Measurements from ENCODE around the gene TUBB1.
"Not testable (repeated sequence)": the region's sequence is repeated elsewhere in the genome, so short reads cannot be mapped to it uniquely, and the experiment has no call there.

The TUBB1 gene

DNA sequence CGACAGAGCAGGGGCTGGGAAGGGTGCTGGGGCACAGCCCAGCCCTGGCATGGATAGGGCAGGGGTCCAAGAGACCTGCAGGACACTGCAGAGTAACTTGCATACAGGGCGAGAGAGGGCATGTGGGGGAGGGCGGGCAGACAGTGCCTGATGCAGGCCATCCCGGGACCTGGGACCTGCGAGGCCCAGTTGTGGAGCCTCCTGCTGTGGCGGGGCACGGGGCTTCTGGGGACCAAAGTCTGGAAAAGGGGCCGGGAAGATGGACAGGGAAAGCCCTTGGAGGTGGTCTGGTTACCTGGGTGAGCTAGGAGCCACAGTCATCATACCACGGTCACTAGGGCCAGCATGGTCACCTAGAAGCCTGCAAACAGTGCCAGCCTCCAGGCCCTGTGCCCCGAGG lies 412 bp upstream of the TUBB1 start:
- no peak for DNase-seq (ENCODE audit: low read depth, low spot score)

DNA sequence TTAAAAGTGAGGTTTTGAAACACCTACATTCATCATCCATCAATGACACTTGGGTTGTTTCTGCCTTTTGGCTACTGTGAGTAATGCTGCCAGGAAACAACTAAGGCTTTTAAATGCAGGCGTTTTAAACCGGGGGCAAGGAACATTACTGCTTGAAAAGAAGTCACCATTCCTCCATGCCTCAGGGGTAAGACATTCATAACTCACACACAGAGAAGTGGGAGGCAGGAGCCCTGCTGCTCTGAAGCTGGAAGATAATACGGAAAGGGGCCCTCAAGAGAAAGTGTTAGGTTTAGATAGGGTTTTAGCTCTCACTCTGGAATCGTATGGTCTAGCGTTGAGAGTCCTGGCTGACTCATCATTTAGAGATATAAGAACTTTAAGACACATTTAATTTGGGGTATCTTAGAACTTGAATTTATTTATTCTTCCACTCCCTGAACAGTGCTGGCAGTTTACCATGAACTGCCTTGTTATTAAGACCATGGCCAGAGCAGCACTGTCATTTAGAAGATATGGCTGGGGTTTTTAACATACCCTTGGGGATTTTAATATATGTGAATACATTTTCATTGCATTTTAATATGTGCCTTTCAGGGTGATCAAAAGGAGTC lies 1.8 kb downstream of the TUBB1 start:
- no peak for DNase-seq (ENCODE audit: low read depth, low spot score)

DNA sequence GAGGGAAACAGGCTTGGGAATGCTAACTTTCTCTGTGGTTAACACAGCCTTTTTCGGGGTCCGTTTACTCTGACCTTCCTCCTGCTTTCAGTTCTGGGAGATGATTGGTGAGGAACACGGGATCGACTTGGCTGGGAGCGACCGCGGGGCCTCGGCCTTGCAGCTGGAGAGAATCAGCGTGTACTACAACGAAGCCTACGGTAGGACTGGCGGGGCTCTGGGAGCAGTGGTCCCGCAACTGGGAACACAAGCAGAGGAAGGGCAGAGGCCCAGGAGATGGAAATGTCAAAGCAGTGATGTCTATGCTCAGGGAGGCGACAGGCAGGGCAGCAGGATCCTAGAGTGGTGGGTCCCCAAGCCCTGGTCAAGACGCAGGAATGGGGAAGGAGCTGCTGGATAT lies 3.5 kb downstream of the TUBB1 start:
- no peak for DNase-seq (ENCODE audit: low read depth, low spot score)

DNA sequence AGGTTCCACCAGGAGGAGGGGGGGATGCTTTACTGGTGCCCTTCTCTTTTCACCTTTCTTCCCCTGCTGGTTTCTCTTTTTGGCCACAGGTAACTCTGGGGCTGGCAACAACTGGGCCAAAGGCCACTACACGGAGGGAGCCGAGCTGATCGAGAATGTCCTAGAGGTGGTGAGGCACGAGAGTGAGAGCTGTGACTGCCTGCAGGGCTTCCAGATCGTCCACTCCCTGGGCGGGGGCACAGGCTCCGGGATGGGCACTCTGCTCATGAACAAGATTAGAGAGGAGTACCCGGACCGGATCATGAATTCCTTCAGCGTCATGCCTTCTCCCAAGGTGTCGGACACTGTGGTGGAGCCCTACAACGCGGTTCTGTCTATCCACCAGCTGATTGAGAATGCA lies 4.4 kb downstream of the TUBB1 start:
- DNase-seq (ENCODE audit: low read depth, low spot score) = no peak

DNA sequence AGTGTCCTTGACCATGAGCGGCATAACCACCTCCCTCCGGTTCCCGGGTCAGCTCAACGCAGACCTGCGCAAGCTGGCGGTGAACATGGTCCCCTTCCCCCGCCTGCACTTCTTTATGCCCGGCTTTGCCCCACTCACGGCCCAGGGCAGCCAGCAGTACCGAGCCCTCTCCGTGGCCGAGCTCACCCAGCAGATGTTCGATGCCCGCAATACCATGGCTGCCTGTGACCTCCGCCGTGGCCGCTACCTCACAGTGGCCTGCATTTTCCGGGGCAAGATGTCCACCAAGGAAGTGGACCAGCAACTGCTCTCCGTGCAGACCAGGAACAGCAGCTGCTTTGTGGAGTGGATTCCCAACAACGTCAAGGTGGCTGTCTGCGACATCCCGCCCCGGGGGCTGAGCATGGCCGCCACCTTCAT lies 4.9 kb downstream of the TUBB1 start:
- DNase-seq (ENCODE audit: low read depth, low spot score) = no peak

DNA sequence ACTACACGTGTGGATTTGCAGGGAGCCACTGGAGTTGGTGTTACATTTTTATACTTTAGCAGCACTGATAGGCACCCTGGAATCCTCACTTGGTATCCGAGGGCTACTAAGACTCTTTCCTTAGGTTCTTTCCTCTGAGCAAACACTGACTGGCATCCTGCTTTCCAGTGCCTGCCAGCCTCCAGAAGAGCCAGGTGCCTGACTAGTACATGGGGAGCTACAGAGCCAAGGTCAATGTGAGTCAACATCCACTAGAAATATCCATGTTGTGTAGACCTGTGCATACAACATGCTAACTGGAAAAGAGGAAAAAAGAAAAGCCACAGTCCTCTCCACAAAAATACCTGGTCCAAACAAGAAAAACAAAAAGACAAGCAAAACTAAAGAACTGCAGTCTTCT lies 5.9 kb downstream of the TUBB1 start:
- DNase-seq (ENCODE audit: low read depth, low spot score) = no peak

DNA sequence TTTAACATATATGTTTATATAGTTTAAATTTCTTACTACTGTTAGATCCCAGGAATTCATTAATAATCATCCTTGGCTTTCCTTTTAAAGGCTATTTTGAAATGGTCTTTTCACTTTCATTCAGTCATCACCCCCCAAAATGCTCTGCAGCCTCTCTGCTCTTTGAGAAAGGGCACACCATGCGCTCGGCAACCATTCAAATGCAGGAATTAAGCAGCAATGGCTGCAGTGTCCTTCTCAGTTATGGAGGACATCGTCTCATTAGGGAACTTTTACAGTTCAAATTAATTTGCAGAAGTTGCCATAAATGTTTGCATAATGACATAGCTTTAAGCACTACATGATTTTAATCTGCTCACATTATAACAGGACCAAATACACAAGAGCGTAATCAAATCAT lies 6.3 kb downstream of the TUBB1 start:
- no peak for DNase-seq (ENCODE audit: low read depth, low spot score)

DNA sequence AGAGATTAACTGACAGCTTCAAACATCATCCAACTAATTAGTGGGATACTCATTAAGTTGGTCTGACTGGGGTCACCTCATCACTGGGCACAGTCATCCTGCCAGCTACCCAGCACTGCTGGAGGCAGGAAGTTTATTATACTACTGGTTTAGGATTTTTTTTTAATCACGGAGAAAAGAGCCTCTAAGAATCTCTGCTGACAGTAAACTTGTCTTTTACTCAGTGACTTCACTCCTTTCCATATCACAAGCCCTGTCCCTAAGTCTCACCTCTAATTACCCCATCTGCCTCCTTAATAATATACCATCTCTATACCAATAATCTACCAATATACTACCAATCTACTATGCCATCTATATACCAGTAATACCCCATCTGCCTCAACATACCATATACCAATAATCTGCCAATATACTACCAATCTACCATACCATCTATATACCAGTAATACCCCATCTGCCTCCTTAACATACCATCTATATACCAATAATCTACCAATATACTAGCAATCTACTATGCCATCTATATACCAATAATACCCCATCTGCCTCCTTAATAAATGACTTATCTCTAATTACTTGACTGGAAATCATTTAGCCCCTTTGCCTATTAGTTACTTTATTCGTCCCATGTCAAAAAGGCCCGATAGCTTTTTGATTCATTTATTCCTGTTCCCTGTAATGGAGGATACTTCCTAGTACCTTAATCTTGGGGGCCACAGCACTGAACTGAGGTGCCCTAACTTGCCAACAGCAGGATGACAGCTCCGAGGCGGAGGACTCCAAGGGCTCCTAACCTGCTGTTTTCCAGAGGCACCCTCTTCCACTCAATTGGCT lies 7.9 kb downstream of the TUBB1 start:
- DNase-seq (ENCODE audit: low read depth, low spot score) = no peak

DNA sequence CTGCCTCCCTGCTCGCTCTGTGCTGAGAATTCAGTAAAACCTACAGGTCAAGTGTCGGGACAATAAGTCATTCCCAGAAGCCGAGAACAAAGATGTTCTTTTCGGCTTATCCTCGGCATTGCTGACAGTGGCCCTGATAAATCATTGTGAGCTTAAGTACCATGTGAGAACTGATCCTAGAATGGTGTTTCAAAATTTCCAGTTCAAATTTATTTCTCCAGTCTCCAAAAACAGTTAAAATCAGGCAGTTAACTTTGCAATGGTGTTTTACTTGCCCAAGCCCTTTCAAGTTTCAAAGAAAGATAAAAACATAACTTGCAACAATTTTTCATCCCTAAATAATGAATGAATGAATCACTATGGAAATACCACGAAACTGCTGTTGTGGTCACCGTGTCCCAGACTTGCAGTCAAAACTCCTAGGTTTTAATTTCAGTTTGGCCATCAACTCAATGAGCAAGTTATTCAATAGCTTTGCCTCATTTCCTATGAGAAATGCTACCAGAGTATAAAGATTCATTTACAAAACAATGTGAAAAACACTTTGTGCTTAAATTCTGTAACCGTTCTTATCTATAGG lies 8.6 kb downstream of the TUBB1 start:
- no peak for DNase-seq (ENCODE audit: low read depth, low spot score)

DNA sequence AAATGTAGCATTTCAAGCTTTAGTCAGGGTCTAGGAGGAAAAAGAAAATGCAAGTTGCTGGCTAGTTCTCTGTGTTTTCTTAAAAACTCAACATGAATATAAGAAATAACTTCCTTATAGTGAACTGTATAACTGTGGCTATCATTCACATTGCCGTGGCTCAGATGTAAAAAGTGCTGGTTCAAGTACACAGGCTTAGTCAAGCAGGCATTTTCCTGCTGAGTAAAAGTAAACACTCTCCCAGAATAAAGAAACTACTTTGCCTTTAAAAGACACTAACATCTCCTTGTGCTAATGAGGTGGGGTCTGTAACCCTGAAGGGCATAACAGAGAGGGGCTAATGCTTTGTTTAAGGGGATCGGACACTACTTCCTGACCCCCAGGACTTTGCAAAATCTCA lies 9.6 kb downstream of the TUBB1 start:
- no peak for DNase-seq (ENCODE audit: low read depth, low spot score)

DNA sequence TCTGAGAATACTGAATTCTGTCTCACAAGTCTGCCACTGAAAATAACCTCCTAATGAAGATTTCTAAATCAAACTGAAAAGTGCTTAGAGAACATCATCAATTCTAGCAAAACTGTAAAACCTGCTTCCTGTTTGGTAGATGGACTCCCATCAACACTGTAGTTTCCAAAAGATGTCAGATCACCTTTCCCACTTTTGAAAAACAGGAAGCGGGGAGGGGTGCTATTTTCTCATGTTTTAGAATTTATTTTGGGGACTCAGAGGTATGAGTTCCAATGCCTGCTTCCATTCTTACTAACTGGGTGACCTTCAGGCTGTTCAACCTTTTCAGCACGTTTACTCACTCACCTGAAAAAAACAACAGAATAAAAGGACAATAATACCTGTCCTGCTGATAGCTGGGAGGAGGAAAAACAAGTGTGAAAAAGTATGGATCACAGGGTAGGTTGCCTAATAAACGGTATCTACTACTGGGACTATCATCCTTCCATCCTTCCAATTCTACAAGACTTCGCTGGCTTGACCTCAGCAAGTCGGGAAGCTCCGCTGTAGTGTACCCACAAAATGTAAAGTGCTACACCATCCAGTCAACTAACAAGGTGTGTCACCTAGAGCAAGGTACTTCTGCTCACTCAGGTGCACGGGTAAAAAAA lies 11.8 kb downstream of the TUBB1 start:
- DNase-seq (ENCODE audit: low read depth, low spot score) = no peak

DNA sequence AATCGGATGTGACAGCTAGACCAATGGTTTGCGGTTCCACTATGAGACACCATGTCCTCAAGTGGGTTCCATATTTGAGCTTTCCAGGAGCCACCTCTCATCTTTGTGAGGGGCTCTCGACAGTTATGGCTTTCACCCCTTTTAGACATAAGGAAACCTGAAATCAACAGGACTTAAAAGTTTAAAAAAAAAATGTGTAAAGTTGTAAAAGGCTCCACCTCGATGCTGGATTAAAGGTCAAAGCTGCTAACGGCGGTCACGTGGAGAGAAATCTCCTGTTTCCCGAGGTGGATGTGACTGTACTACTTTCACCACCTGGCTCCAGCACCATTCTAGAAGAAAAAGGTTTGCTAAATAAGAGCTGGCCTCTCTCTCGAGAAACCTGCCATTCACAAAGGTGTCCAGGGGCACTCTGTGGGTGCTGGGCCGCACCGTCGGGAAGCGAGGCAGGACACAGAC lies 12.4 kb downstream of the TUBB1 start:
- DNase-seq (ENCODE audit: low read depth, low spot score) = no peak

DNA sequence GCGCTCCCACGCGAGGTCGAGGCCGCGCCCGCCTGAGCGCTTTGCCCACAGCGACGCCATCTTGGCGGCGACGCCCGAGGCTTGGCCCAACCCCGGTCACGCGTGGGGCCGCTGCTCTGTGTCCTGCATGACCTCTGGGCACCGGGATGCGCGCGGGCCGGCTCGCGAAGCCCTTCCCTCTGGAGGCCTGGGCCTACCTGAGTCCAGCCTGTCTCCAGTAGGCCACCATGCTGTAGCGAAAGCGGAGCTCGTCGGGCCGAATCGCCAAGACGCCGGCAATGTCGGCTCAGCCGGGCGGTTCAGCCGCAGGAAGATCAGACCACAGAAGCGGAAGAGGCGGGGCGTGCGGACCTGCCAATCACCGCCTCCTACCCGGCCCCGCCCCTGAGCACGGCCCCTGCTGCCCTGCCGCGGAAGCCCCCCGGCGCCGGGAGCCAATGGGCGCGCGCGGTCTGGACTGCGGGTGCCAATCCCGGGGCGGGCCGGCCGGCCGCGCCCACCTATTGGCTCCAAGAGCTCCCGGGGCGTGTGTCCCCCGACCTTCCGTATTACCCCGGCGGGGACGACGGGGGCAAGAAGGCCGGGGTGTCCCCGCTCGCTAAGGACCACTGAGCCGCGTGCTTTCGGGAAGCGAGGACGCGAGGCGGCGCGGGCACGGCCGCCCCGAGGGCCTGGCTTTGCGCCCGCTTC lies 12.9 kb downstream of the TUBB1 start, which contains the start of gene ATP5F1E:
TSS of gene ATP5F1E (minus strand) at position 313 of the 690 bp plus-strand sequence. CDS start at position 229, 84 bp downstream.
- DNase-seq (ENCODE audit: low read depth, low spot score) = peak; percentile 74

DNA sequence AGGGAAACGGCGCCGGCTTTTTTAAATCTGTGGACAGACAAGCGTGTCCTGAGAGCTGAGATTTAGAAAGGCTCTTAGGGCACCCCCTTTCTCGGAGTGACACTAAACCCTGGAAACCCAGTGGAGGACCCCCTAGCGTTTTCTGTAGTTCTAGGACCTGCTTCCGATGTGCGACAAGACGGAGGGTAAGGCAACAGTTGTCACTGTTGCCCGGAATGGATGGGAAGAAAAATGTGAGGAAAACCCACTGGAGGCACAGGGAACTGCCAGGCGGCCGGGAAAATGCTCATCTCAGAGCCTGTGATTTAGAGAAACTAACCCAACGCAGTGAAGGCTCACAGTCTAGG lies 13.5 kb downstream of the TUBB1 start:
- DNase-seq (ENCODE audit: low read depth, low spot score) = peak; percentile 9

DNA sequence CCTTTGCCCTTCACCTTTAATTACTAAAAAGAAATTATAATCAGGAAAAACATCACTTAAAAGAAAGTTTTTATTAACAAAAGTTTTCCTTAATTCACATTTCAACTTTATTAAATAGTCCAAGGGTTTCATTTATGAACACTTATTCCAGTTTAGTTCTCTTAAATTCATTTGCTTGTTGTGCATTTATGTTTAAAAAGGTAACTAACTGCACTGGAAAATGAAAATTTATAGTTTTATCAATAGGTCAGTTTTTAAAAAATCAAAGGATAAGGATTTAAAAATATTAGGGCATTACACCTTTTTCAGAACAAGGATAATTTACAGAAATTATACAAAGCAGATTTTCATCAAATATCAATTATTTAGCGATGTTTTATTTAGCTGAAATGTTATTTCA lies 13.9 kb downstream of the TUBB1 start:
- no peak for DNase-seq (ENCODE audit: low read depth, low spot score)

DNA sequence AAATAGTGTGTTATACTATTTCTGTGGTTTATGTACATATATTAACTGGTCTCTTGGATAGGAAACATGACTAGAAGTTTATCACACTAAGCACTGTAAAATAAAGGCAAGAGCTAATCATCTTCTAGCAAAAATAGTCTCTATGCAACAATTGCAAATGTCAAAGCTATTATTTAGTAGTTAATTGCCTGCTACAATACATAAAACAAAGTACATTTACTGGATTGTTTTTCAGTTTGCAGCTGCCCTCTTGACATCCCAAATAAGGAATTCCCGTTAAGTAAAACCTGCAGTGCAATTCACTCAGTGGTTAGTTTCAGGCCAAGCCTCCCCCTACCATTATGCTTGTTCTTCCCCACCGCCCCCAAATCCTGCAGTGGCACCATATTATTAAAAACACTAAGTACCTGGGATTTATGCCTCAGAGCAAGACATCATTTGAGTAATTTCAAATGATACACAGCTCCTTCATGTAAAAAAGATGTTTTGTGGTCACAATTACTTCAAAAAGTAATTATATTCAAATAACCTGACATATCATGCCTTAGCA lies 14.5 kb downstream of the TUBB1 start:
- no peak for DNase-seq (ENCODE audit: low read depth, low spot score)

DNA sequence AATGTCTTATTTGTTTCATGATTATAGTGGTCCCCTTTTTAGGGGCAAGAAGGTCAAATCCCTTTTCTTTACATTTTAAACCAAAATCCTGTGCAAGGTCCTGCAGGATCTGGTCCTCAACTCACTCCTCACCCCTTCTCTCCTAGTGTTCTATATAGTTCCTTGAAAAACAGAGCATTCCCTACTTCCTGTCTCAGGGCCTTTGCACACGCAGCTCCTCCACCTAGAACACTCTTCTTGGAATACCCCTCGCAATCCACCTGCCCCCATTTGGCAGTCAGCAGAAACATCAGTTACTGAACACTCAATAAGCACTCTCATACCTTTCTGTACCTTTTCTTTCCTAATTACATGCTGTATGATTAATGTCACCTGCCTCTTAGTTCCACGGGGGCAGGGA lies 16.2 kb downstream of the TUBB1 start:
- DNase-seq (ENCODE audit: low read depth, low spot score) = no peak

DNA sequence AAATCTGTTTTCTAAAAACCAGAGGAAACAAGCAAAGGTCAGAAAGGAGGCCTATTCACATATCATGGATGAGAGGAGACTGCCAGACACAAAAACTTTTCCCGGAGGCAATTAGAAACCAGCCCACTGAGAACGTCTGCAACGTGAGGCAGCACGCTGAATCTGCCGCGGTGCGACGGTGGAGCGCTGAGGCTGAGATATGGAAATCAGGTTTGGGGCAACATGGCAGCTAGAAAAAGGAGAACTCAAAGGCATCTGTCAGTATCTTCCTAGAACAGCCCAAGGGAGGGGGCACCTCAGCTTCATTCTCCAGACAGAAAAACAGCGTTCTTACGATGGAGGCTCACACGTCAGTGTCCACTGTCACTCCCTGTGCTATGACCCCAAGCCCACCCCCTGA lies 18.2 kb downstream of the TUBB1 start:
- no peak for DNase-seq (ENCODE audit: low read depth, low spot score)

DNA sequence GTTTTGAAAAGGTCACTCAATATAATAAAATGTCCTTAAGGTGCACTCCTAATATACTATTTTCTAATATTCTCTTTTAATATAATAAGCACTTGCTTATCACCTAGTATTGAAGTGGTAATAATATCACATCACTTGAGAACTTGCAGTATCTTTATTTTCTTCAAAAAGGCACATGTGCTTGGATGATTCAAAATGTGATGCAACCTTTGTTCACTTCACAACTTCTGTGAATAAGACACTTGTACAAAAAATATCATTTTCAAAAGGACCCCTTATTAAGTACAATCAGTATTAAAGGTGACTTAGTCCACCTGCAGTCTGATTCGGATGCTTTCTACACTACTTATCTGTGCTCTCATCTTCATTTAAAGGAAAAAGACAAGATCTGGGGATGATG lies 20.0 kb downstream of the TUBB1 start:
- no peak for DNase-seq (ENCODE audit: low read depth, low spot score)

DNA sequence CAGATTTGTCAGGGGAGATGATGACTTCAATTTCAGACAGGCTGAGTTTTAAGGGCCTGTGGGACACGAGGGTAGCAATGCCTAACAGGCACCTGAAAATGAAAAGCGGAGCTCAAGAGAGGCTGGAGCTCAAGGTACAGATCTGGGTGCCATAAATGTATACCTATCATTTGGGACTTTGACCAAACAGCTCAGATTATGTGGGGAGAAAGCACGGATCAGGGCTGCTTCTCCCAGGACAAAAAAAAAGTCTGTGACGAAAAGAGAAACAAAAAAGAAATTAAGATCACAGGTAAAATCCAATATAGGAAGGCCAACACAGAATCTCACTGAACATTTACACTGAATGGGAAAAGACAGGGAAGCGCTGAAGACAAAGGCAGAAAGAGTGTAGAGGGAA lies 21.4 kb downstream of the TUBB1 start:
- no peak for DNase-seq (ENCODE audit: low read depth, low spot score)

DNA sequence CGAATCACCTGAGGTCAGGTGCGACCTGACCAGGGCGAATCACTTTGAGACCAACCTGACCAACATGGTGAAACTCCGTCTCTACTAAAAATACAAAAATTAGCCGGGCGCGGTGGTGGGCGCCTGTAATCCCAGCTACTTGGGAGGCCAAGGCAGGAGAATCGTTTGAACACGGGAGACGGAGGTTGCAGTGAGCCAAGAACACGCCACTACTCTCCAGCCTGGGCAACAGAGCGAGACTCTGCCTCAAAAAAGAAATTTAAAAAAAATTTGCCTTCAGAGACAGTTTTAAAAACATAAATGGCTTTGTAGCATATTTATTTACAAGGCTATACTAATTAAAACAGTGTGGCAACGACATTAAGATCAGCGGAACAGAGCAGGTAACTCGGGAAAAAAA lies 22.3 kb downstream of the TUBB1 start:
- DNase-seq (ENCODE audit: low read depth, low spot score) = not testable (repeated sequence)

Measured in smooth muscle cell of the brain vasculature (primary cell).